Fibroblast of lung (primary cell): ENCODE results near the gene PLA2G4F.

Experiments
- EZH2 ChIP-seq: IDR thresholded peaks from 2 replicates; pipeline ENCODE4 v1.5.1; 2012; ENCODE audit warnings: low read length, control low read depth, mild to moderate bottlenecking; ENCODE audit errors: missing control alignments
- TF ChIP-seq, protein P1 (sequence below), 2 donors: IDR thresholded peaks in 1 of 2; conservative IDR thresholded peaks in 1 of 2; 1 replicate in 1 of 2; 2 replicates in 1 of 2; pipeline ENCODE4 v1.5.1; 2011 to 2012; ENCODE audit warnings: low read length in 2 of 2, control low read depth in 1 of 2, inconsistent platforms in 1 of 2, low read depth in 1 of 2, mild to moderate bottlenecking in 1 of 2

DNA sequence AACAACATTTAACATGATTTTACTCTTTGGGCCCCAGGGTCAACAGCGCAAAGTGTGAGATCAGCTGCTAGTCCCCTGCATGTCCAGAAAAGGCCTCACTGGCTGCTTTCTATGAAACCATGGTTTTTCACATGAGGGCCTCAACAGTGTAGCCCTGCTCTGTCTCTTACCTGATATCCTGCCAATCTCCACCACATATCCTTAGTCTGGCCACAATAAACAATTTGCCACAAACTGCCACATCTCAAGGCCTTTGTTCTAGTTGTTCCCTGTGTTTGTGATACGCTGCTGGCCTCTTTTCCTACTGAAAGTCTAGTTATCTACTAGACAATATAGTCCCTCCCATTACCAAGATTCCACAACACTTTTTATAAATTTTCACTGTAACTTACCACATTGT is 33.9 kb upstream of the PLA2G4F start:
- TF ChIP-seq, protein P1, sequence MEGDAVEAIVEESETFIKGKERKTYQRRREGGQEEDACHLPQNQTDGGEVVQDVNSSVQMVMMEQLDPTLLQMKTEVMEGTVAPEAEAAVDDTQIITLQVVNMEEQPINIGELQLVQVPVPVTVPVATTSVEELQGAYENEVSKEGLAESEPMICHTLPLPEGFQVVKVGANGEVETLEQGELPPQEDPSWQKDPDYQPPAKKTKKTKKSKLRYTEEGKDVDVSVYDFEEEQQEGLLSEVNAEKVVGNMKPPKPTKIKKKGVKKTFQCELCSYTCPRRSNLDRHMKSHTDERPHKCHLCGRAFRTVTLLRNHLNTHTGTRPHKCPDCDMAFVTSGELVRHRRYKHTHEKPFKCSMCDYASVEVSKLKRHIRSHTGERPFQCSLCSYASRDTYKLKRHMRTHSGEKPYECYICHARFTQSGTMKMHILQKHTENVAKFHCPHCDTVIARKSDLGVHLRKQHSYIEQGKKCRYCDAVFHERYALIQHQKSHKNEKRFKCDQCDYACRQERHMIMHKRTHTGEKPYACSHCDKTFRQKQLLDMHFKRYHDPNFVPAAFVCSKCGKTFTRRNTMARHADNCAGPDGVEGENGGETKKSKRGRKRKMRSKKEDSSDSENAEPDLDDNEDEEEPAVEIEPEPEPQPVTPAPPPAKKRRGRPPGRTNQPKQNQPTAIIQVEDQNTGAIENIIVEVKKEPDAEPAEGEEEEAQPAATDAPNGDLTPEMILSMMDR (conservative IDR thresholded peaks at IDR 0.05 in 1 of 2, IDR thresholded peaks at IDR 0.05 in 1 of 2; ENCODE audit: low read depth in 1 of 2, low read length in 2 of 2), result no peak
- TF ChIP-seq EZH2, result no peak
